K562 (cell line): Measurements from ENCODE around the gene G6PC2. TPM values are rescaled to one million over a fixed set of nuclear protein-coding genes. Genes with fewer than 3 reads are reported as not detected.

Source experiments
- BMI1 ChIP-seq: fragments of 150-350 bp; IDR thresholded peaks from 2 replicates; pipeline ENCODE4 v1.6.1; 2014; ENCODE audit warnings: low read length
- CBFB ChIP-seq: sonication (generic); formaldehyde crosslinking; IDR thresholded peaks from 2 replicates; pipeline ENCODE4 v1.4.0; 2020; ENCODE audit warnings: mild to moderate bottlenecking, missing genetic modification reagents
- CSDE1 ChIP-seq, 2 experiments: fragments of 450-650 bp; IDR thresholded peaks; 2 replicates each; pipeline ENCODE4 v1.6.1; 2016; ENCODE audit warnings: mild to moderate bottlenecking in 1 of 2
- CTCF ChIP-seq, 3 experiments: IDR thresholded peaks in 2 of 3; conservative IDR thresholded peaks in 1 of 3; 2 replicates each; pipeline ENCODE4 v1.5.1; 2011 to 2012; ENCODE audit warnings: low read length in 3 of 3, mild to moderate bottlenecking in 3 of 3, control low read depth in 2 of 3, improper control_type of control experiment in 1 of 3, inconsistent platforms in 1 of 3, low read depth in 1 of 3, mixed read lengths in 1 of 3, moderate library complexity in 1 of 3; ENCODE audit not compliant: insufficient read depth in 2 of 3
- FOXP1 ChIP-seq: sonication (generic); formaldehyde crosslinking; IDR thresholded peaks from 2 replicates; pipeline ENCODE4 v1.8.0; 2022; ENCODE audit warnings: mild to moderate bottlenecking, missing genetic modification reagents
- HDAC3 ChIP-seq: fragments of 450-650 bp; IDR thresholded peaks from 2 replicates; pipeline ENCODE4 v1.6.1; 2018; ENCODE audit warnings: borderline replicate concordance, mild to moderate bottlenecking, moderate library complexity; ENCODE audit not compliant: partially characterized antibody
- HNRNPH1 ChIP-seq: fragments of 200-400 bp; formaldehyde crosslinking; optimal IDR thresholded peaks from 2 replicates; pipeline ENCODE3; 2017; ENCODE audit warnings: low read depth, mild to moderate bottlenecking, low read length, moderate library complexity
- HNRNPK ChIP-seq: fragments of 200-400 bp; formaldehyde crosslinking; IDR thresholded peaks from one replicate; pipeline ENCODE4 v1.6.1; 2018; ENCODE audit warnings: mild to moderate bottlenecking, low read depth, low read length; ENCODE audit not compliant: poor library complexity, severe bottlenecking
- KAT2B ChIP-seq: IDR thresholded peaks from one replicate; pipeline ENCODE4 v1.6.1; 2012; ENCODE audit warnings: low read depth, mild to moderate bottlenecking, control low read depth, inconsistent platforms, low read length, moderate library complexity
- KDM1A ChIP-seq, 2 experiments: fragments of 450-650 bp; IDR thresholded peaks; 2 replicates each; pipeline ENCODE4 v1.6.1; 2016; ENCODE audit warnings: mild to moderate bottlenecking in 2 of 2
- KLF16 ChIP-seq: IDR thresholded peaks from 2 replicates; pipeline ENCODE4 v1.6.1; 2016; ENCODE audit warnings: antibody characterized with exemption
- MCM7 ChIP-seq, 2 experiments: fragments of 450-650 bp; IDR thresholded peaks; 2 replicates each; pipeline ENCODE4 v1.6.1; 2016 to 2018
- PRDM10 ChIP-seq: fragments of 450-650 bp; IDR thresholded peaks from 2 replicates; pipeline ENCODE4 v1.6.1; 2018; ENCODE audit not compliant: partially characterized antibody
- RBM17 ChIP-seq: fragments of 200-400 bp; formaldehyde crosslinking; IDR thresholded peaks from 2 replicates; pipeline ENCODE4 v1.6.1; 2017; ENCODE audit warnings: low read depth, mild to moderate bottlenecking, low read length, borderline replicate concordance
- SMAD4 ChIP-seq: fragments of 250-450 bp; sonication (Bioruptor Pico); conservative IDR thresholded peaks from 2 replicates; pipeline ENCODE4 v1.8.0; 2021; ENCODE audit warnings: inconsistent platforms, mild to moderate bottlenecking, moderate library complexity
- SMARCB1 ChIP-seq: IDR thresholded peaks from 2 replicates; pipeline ENCODE4 v1.6.1; 2011; ENCODE audit warnings: improper control_type of control experiment, low read depth; ENCODE audit not compliant: insufficient read length
- SNAPC5 ChIP-seq: fragments of 250-450 bp; sonication (Bioruptor Pico); IDR thresholded peaks from 2 replicates; pipeline ENCODE4 v1.8.0; 2021; ENCODE audit warnings: moderate library complexity, mild to moderate bottlenecking, inconsistent platforms
- STAT5B ChIP-seq: fragments of 250-450 bp; sonication (Bioruptor Pico); IDR thresholded peaks from 2 replicates; pipeline ENCODE4 v1.8.0; 2021; ENCODE audit warnings: mild to moderate bottlenecking, inconsistent platforms
- TARDBP ChIP-seq: fragments of 450-650 bp; IDR thresholded peaks from 2 replicates; pipeline ENCODE4 v1.6.1; 2016
- TRIM28 ChIP-seq: fragments of 450-650 bp; IDR thresholded peaks from 2 replicates; pipeline ENCODE4 v1.6.1; 2017
- ZHX1 ChIP-seq: fragments of 150-350 bp; conservative IDR thresholded peaks from 2 replicates; pipeline ENCODE4 v1.6.1; 2014; ENCODE audit warnings: low read length
- polyA plus RNA-seq, 8 experiments: library from polyadenylated mRNA; depleted of rRNA in 4 of 8; stranded (reverse) in 5 of 8; unstranded in 3 of 8; fragments of >200 nt; fragmentation: Nextera tagmentation in 2 of 8; fragmentation: Illumina TruSeq in 1 of 8; extraction: Ambion mirVana in 2 of 8; extraction: Trizol in 1 of 8; gene quantifications; 2 replicates each; pipeline versions ENCODE4 v1.2.1 to v1.2.3, GENCODE V29; 2011 to 2014; ENCODE audit warnings: inconsistent platforms in 1 of 8, missing spikeins in 1 of 8
- total RNA-seq, 7 experiments: library from RNA; depleted of rRNA in 6 of 7; stranded (reverse); fragments of >200 nt in 6 of 7; fragmentation: Illumina TruSeq in 2 of 7; extraction: Trizol in 2 of 7; gene quantifications; 2 replicates each; pipeline versions ENCODE4 v1.2.1 to v1.2.3, GENCODE V29; 2011 to 2021; ENCODE audit warnings: low replicate concordance in 1 of 7

G6PC2 gene
- total and polyA plus RNA-seq, 9 of the 15 experiments (the other 6 are each of a cell fraction or from before 2014, with no cell fraction given): 0.03 to 0.15 TPM; not detected in 7

GRCh38 chr2:168935810-168936581 is 34.9 kb downstream of the G6PC2 start (continued):
- TF ChIP-seq CTCF (IDR thresholded peaks at IDR 0.05 in 2 of 3, conservative IDR thresholded peaks at IDR 0.05 in 1 of 3; ENCODE audit: insufficient read depth in 2 of 3, low read depth in 1 of 3, low read length in 3 of 3) (peak in 1 of 3 experiments; percentile 8; a peak in 2 of 6 replicates), SMAD4 (peak; percentile 97), HDAC3 (peak; percentile 96), SNAPC5 (no peak), MCM7 (IDR thresholded peaks at IDR 0.05) (peak in 1 of 2 experiments; percentile 38; a peak in 1 of 4 replicates), HNRNPK (no peak), CSDE1 (IDR thresholded peaks at IDR 0.05) (no peak), TARDBP (peak; percentile 97), ZHX1 (no peak), KDM1A (IDR thresholded peaks at IDR 0.05) (peak; percentile 94 to 97), PRDM10 (peak; percentile 24), TRIM28 (peak; percentile 82), STAT5B (CRISPR knock-in tag) (no peak), HNRNPH1 (no peak), SMARCB1 (no peak), CBFB (CRISPR knock-in tag) (peak; percentile 89), KAT2B (no peak), BMI1 (no peak), RBM17 (no peak), KLF16 (peak; percentile 100), FOXP1 (CRISPR knock-in tag) (no peak; the same call in 1 of the 2 replicates)
